Tibial nerve (tissue), 4 donors: Measurements from ENCODE around the gene HPS1. TPM values are rescaled to one million over a fixed set of nuclear protein-coding genes. Genes with fewer than 3 reads are reported as not detected.

Experiments
- DNase-seq, 2 donors: peaks; one replicate each; pipeline ENCODE4 v3.0.0-alpha.2; 2019; ENCODE audit warnings: low spot score in 2 of 2
- H3K27ac ChIP-seq, 4 donors: fragments of 200-600 bp; sonication (generic) in 3 of 4; one replicate each; pipeline ENCODE4 v1.5.1; 2017 to 2019; ENCODE audit warnings: mild to moderate bottlenecking in 1 of 4
- H3K27me3 ChIP-seq, 2 donors: fragments of 200-600 bp; sonication (generic) in 1 of 2; one replicate each; pipeline versions ENCODE4 v1.5.1 to v1.6.0; 2017 to 2019
- H3K36me3 ChIP-seq, 3 donors: fragments of 200-600 bp; sonication (generic); one replicate each; pipeline ENCODE4 v1.5.1; 2018 to 2019
- H3K4me1 ChIP-seq, 4 donors: fragments of 200-600 bp; sonication (generic) in 3 of 4; one replicate each; pipeline ENCODE4 v1.5.1; 2017 to 2019
- H3K4me3 ChIP-seq, 4 donors: fragments of 200-600 bp; sonication (generic) in 3 of 4; one replicate each; pipeline ENCODE4 v1.5.1; 2017 to 2019; ENCODE audit warnings: mild to moderate bottlenecking in 1 of 4, moderate library complexity in 1 of 4
- H3K9me3 ChIP-seq, 4 donors: fragments of 200-600 bp; sonication (generic) in 3 of 4; one replicate each; pipeline ENCODE4 v1.5.1; 2017 to 2019
- CTCF ChIP-seq, 5 experiments: fragments of 200-600 bp in 3 of 5; fragments of 450-650 bp in 2 of 5; sonication (generic) in 3 of 5; IDR thresholded peaks; one replicate each; pipeline ENCODE4 v1.5.1; 2016 to 2019; ENCODE audit warnings: antibody characterized with exemption in 5 of 5, mild to moderate bottlenecking in 3 of 5, moderate library complexity in 2 of 5
- EP300 ChIP-seq, 2 donors: sonication (generic); formaldehyde crosslinking; IDR thresholded peaks; one replicate each; pipeline ENCODE4 v1.6.1; 2017; ENCODE audit warnings: antibody characterized with exemption in 2 of 2, mild to moderate bottlenecking in 1 of 2
- POLR2A ChIP-seq, 2 donors: fragments of 450-650 bp; IDR thresholded peaks; one replicate each; pipeline ENCODE4 v1.6.1; 2017; ENCODE audit warnings: antibody characterized with exemption in 2 of 2, mild to moderate bottlenecking in 2 of 2, moderate library complexity in 2 of 2
- WGBS, 2 donors: methylation state at CpG; one replicate each; pipeline ENCODE4 v1.1.5; 2018; 5-methylcytosine and 5-hydroxymethylcytosine counted together
- total RNA-seq, 4 donors: library from RNA; depleted of rRNA; stranded (reverse); fragments of >200 nt; gene quantifications; one replicate each; pipeline ENCODE4 v1.1.0, GENCODE V29; 2016

Gene HPS1
- total RNA-seq, 4 donors from 2014 or later: 38.7 to 101 (median 62.5) TPM

GRCh38 chr10:98470850-98471249 is 24.1 kb upstream of the HPS1 start:
- Histone ChIP-seq H3K36me3 (no peaks in the 10 kb centered on the region), H3K27ac (no peak overlapping the region), H3K4me1 (peaks cover 0 to 11% (median 2%) of the 10 kb centered on the region in 4 donors), H3K4me3 (no peak overlapping the region), H3K27me3 (no peaks in the 10 kb centered on the region), H3K9me3 (no peaks in the 10 kb centered on the region)
- 46 to 54% methylated on average over 5 of the region's 5 CpGs for WGBS, 2 donors
- DNase-seq: no peak
- no peak for TF ChIP-seq CTCF (IDR thresholded peaks at IDR 0.05)
- no peak for TF ChIP-seq POLR2A (IDR thresholded peaks at IDR 0.05)
- no peak for TF ChIP-seq EP300 (IDR thresholded peaks at IDR 0.05)

- Histone ChIP-seq H3K27me3 (no peaks in the 10 kb centered on the region), H3K4me3 (no peak overlapping the region), H3K27ac (no peak overlapping the region), H3K36me3 (no peaks in the 10 kb centered on the region), H3K9me3 (no peaks in the 10 kb centered on the region), H3K4me1 (peaks cover 0 to 11% (median 2%) of the 10 kb centered on the region in 4 donors)
- DNase-seq: no peak
- no peak for TF ChIP-seq EP300 (IDR thresholded peaks at IDR 0.05)
- TF ChIP-seq CTCF (IDR thresholded peaks at IDR 0.05): no peak
- TF ChIP-seq POLR2A (IDR thresholded peaks at IDR 0.05): no peak
- WGBS, 2 donors: 65 to 72% methylated on average over 2 of the region's 2 CpGs
Observed at GRCh38 chr10:98469001-98469931, 22.5 kb upstream of the HPS1 start.

- DNase-seq: peak; percentile 40 to 71
- no peaks in the 10 kb centered on the region for H3K27me3 ChIP-seq
- H3K4me1 ChIP-seq: peaks cover 0 to 11% (median 2%) of the 10 kb centered on the region in 4 donors
- H3K27ac ChIP-seq: peak overlapping the region in 1 of 4 donors; percentile 9
- H3K9me3 ChIP-seq: no peaks in the 10 kb centered on the region
- H3K36me3 ChIP-seq: no peaks in the 10 kb centered on the region
- peak overlapping the region; percentile 27 to 63 (median 54) for H3K4me3 ChIP-seq
- TF ChIP-seq EP300 (IDR thresholded peaks at IDR 0.05) (peak in 1 of 2 donors; percentile 29), POLR2A (IDR thresholded peaks at IDR 0.05) (no peak), CTCF (IDR thresholded peaks at IDR 0.05) (peak; percentile 66 to 87 (median 73))
- 5 to 7% methylated on average over 26 of the region's 44 CpGs for WGBS, 2 donors
Observed at GRCh38 chr10:98467506-98468318, 21.0 kb upstream of the HPS1 start.

- Histone ChIP-seq H3K36me3 (no peaks in the 10 kb centered on the region), H3K4me3 (no peak overlapping the region), H3K4me1 (peaks cover 0 to 11% (median 2%) of the 10 kb centered on the region in 4 donors), H3K27me3 (no peaks in the 10 kb centered on the region), H3K9me3 (no peaks in the 10 kb centered on the region), H3K27ac (no peak overlapping the region)
- DNase-seq: no peak
- TF ChIP-seq POLR2A (IDR thresholded peaks at IDR 0.05): no peak
- no peak for TF ChIP-seq EP300 (IDR thresholded peaks at IDR 0.05)
- TF ChIP-seq CTCF (IDR thresholded peaks at IDR 0.05): no peak
- WGBS, 2 donors: 56 to 59% methylated on average over 15 of the region's 15 CpGs
Observed at GRCh38 chr10:98466861-98467505, 20.2 kb upstream of the HPS1 start.
